HG02840 (cell line): ENCODE data around the gene PLOD3.
A peak's percentile ranks its signal among the peaks of the same experiment; 100 is the strongest.
"Not testable (repeated sequence)": the region's sequence is repeated elsewhere in the genome, so short reads cannot be mapped to it uniquely, and the experiment has no call there.

Experiments used
- ATAC-seq: cut with Tn5 transposase; IDR thresholded peaks from one replicate; pipeline ENCODE4 v1.9.1; 2021; ENCODE audit warnings: mild to moderate bottlenecking, moderate library complexity, moderate number of reproducible peaks; ENCODE audit not compliant: unreplicated experiment, low FRiP score

The PLOD3 gene

GRCh38 chr7:101217388-101218235 is at the start of gene PLOD3, which contains the start of gene ZNHIT1:
TSS of gene PLOD3 (minus strand) at chr7:101217581. CDS start at chr7:101217274, 307 bp downstream.
TSS of gene ZNHIT1 (plus strand) at chr7:101218165. CDS start at chr7:101218196, 31 bp downstream.
- ATAC-seq, result peak; percentile 64

- ATAC-seq, result no peak
Observed at GRCh38 chr7:101265622-101266516, 48.5 kb upstream of the PLOD3 start.

- not testable (repeated sequence) for ATAC-seq
Observed at GRCh38 chr7:101264102-101264706, 46.8 kb upstream of the PLOD3 start.

DNA sequence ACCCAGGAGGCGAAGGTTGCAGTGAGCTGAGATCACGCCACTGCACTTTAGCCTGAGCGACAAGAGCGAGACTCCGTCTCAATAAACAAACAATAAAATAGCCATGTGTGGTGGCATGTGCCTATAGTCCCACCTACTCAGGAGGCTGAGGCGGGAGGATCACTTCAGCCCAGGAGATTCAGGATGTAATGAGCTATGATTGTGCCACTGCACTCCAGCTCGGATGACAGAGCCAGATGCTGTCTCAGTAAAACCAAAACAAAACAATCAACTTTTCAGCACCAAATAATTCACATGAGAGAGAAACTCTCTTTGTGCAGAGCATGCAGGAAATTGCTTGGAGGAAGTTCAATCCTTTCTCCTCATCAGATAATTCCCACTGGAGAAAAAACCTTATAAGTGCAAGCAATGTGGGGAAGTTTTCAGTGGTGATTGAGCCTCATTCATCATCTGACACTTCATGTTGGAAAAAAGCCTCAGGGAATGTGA is 40.9 kb upstream of the PLOD3 start:
- no peak for ATAC-seq

- no peak for ATAC-seq
Observed at GRCh38 chr7:101255796-101256195, 38.4 kb upstream of the PLOD3 start.

DNA sequence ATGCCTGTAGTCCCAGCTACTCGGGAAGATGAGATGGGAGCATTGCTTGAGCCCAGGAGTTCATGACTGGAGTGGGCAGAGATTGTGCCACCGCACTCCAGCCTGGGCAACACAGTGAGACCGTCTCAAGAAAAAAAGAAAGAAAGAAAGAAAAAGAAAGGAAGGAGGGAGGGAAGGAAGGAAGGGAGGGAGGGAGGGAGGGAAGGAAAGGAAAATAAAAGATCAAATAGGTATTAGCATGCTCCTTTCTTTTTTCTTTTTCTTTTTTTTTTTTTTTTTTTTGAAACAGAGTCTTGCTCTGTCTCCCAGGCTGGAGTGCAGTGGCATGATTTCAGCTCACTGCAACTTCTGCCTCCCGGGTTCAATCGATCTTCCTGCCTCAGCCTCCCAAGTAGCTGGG is 35.8 kb upstream of the PLOD3 start:
- ATAC-seq, result not testable (repeated sequence)

DNA sequence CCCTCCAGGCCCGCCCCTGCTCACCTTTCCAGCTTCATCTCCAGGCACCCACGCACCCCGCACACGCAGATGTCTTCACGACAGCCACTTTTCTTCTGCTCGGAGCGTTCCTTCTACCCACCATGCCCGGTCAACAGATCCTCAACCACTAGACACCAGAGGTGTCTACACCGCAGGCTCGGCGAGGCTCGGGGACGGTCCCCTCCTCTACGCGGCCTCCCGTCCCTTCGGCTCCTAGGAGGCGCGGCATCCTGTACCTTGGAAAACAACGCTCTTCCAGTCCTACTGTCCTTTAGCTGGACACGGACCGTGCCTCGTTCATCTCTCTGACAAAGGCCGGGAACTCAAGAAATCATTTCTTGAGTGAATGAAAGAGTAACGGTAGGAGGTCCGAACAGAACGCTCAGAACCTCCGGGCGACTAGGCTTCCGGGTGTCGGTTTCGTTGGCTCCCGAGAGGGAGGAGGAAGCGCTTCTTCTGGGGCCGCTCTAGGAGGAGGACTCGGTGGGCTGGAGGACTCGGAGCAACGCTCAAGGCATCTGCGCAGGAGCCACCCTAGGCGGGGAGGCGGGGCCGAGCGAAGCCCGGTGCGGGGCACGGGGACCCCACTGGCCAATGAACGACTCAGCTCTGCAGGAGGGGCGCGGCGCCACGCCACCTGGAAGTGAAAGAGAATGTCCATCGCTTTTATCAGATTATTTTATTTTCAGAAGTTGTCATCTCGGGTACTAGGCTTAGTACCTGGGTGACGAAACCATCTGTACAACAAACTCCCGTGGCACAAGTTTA is 34.7 kb upstream of the PLOD3 start:
- ATAC-seq, result peak; percentile 97

DNA sequence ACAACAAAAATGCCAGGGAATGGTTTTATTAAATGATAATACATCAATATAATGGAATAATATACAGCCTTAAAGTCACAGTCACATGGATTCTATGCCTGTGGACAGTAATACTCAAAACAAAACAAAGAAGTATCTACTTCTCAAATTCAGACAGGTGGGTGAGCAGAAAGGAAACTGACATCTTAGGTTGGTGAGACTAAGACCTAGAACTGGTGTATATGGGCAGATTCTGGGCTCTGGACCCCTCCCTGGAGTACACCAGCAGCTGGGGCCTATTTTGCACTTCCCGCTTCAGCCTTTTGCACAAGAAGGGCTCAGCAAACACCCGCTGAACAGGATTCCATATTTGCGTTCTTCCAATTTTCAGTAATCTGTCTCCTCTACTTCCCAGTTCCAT is 32.9 kb upstream of the PLOD3 start:
- no peak for ATAC-seq

GRCh38 chr7:101248276-101248675 is 30.9 kb upstream of the PLOD3 start:
- ATAC-seq, result no peak

DNA sequence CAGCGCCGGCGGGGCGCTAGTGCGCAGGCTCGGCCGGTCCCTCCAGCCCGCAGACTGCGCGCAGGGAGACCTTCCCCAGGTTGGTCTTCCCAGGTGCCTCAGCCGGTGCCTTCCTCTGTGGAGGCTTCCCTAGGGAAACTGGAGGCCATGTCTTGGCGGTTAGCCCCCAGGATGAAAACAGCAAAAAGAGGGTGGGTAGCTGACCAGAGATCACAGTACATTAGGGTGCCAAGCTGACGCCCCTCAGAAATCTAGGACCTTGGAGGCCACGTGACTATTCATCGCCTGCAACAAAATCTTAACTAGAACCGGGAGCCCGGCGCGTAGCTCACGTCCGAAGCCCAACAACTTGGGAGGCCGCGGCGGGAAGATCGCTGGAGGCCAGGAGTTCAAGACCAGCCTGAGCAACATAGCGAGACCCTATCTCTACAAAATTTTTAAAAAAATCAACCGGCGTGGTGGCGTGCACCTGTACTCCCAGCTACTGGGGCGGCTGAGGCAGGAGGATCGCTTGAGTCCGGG is 27.8 kb upstream of the PLOD3 start:
- ATAC-seq, result no peak

DNA sequence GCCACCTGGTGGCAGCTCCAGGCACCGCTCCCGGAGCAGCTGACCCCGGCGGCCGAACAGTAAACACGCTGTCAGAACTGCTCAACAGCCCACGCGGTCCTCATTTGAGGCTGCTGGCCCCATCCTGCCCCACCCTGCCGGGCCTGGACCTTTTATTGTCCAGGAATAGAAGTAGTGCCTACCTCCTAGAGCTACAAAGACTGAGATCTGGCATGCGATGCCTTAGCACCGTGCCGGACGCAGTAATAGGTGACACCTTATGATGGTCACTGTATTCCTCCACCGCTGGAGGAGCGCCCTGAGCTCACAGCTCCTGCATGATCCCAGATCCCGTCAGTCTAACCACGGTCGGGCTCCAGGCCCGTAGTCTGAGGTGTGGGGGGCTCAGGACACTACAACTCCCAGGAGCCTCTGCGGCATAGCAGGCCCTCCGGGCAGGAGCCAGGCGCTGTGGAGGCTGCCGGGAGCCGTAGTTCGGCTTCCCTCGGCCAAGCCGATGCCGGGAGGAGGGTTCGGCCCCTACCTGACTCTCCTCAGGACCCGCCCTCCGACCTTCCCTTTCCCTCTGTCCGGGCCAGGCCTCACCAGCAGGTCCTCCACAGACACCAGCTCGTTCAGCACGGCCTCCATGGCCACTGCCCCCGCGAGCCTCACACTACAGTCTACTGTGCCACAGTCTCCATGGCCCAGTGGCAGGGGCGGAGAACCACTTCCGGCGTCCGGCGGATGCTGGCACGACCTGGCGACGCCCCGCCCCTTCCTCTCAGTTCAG is 27.2 kb upstream of the PLOD3 start, which contains the start of gene FIS1:
FIS1 (minus strand) TSS at position 707 of the 772 bp plus-strand sequence; CDS start at position 630, 77 bp downstream.
- ATAC-seq, result peak; percentile 91

- ATAC-seq, result no peak
Observed at GRCh38 chr7:101243646-101244374, 26.4 kb upstream of the PLOD3 start.

DNA sequence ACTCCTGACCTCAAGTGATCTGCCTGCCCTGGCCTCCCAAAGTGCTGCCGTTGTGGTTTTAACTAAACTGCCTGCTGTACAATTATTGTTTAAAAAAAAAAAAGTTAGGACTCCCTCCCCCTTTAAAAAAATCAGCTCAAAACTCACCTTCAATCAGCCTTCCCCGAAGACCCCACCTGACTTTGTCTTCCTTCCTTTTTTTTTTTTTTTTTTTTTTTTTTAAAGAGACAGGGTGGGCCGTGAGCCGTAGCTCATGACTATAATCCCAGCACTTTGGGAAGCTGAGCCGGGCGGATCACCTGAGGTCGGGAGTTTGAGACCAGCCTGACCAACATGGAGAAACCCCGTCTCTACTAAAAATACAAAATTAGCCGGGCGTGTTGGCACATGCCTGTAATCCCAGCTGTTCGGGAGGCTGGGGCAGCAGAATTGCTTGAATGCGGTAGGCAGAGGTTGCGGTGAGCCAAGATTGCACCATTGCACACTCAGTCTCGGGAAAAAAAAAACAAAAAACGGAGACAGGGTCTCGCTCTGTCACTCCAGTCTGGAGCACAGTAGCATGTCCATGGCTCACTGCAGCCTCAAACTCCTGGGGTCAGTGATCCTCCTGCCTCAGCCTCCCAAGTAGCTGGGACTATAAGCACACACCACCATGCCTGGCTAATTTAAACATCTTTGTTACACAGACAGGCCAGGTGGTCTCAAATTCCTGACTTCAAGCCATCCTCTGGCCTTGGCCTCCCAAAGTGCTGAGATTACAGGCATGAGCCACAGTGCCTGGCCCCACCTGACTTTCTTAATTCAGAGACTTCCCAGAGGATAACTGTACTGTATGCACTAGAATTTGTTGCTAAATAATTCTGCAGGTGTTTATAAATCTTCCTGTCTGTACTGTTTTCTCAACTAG is 24.3 kb upstream of the PLOD3 start:
- ATAC-seq, result no peak

DNA sequence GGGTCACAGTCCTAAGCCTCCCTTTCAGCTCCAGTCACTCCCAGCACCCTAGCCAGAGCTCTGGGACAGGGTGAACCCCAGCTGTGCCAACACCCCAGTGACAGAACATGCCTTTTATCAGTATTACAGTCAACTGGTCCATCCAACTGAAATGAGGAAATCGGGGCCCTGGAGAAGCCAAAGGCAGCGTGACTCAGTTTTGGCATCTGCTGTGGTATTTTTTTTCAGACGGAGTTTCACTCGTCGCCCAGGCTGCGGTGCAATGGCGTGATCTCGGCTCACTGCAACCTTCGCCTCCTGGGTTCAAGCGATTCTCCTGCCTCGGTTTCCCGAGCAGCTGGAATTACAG is 23.6 kb upstream of the PLOD3 start:
- no peak for ATAC-seq

- ATAC-seq, result no peak
Observed at GRCh38 chr7:101240226-101241014, 23.0 kb upstream of the PLOD3 start.

DNA sequence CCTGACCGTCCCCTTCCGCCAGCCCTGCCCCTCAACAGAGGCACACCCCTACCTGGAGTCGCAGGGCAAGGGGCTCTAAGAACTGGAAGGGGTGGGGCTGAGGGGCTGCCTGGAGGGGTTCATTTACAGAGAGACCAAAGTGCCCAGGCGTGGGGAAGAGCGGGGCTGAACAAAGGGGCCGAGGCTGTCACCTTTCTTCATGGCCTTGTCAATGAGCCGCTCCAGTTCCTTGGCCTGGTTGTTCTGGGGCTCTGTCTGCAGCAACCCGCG is 22.5 kb upstream of the PLOD3 start:
- no peak for ATAC-seq
